GM19099 (cell line): ENCODE results near the gene SPRYD7.

ENCODE experiments used
- POLR2A ChIP-seq: IDR thresholded peaks from 3 replicates; pipeline ENCODE4 v1.6.1; 2011; ENCODE audit warnings: low read depth; ENCODE audit not compliant: insufficient read length; ENCODE audit errors: extremely low read depth

SPRYD7 gene

GRCh38 chr13:49938921-49939320 is 2.8 kb upstream of the SPRYD7 start:
- no peak for TF ChIP-seq POLR2A

GRCh38 chr13:49938314-49938713 is 2.2 kb upstream of the SPRYD7 start:
- no peak for TF ChIP-seq POLR2A

- no peak for TF ChIP-seq POLR2A
Measured at GRCh38 chr13:49936968-49937273, 781 bp upstream of the SPRYD7 start.

GRCh38 chr13:49935171-49936074 is 717 bp downstream of the SPRYD7 start:
- no peak for TF ChIP-seq POLR2A

GRCh38 chr13:49933511-49933910 is 2.6 kb downstream of the SPRYD7 start:
- no peak for TF ChIP-seq POLR2A

GRCh38 chr13:49932868-49933267 is 3.3 kb downstream of the SPRYD7 start:
- TF ChIP-seq POLR2A: no peak

GRCh38 chr13:49932066-49932465 is 4.1 kb downstream of the SPRYD7 start:
- TF ChIP-seq POLR2A: no peak

GRCh38 chr13:49927755-49928154 is 8.4 kb downstream of the SPRYD7 start:
- TF ChIP-seq POLR2A: no peak

GRCh38 chr13:49925881-49926418 is 10.2 kb downstream of the SPRYD7 start:
- no peak for TF ChIP-seq POLR2A

GRCh38 chr13:49922301-49922700 is 13.8 kb downstream of the SPRYD7 start:
- TF ChIP-seq POLR2A: no peak

- no peak for TF ChIP-seq POLR2A
Measured at GRCh38 chr13:49914947-49915346, 21.2 kb downstream of the SPRYD7 start.

GRCh38 chr13:49908637-49909036 is 27.5 kb downstream of the SPRYD7 start:
- no peak for TF ChIP-seq POLR2A

GRCh38 chr13:49904729-49905456 is 31.2 kb downstream of the SPRYD7 start:
- TF ChIP-seq POLR2A: no peak

GRCh38 chr13:49898792-49899191 is 37.3 kb downstream of the SPRYD7 start:
- no peak for TF ChIP-seq POLR2A

GRCh38 chr13:49897713-49898112 is 38.4 kb downstream of the SPRYD7 start:
- TF ChIP-seq POLR2A: no peak

GRCh38 chr13:49895826-49896225 is 40.3 kb downstream of the SPRYD7 start:
- no peak for TF ChIP-seq POLR2A

GRCh38 chr13:49893591-49893990 is 42.5 kb downstream of the SPRYD7 start:
- no peak for TF ChIP-seq POLR2A

- no peak for TF ChIP-seq POLR2A
Measured at GRCh38 chr13:49890376-49890775, 45.8 kb downstream of the SPRYD7 start.
